CD4-positive, alpha-beta T cell treated with Interleukin-12 subunit alpha and Interleukin-12 subunit beta, for 1 hour (primary cell): Measurements from ENCODE around the gene TNS3.

Experiments used
- DNase-seq: peaks from one replicate; pipeline ENCODE4 v3.0.0-alpha.2; 2020

TNS3 gene

DNA sequence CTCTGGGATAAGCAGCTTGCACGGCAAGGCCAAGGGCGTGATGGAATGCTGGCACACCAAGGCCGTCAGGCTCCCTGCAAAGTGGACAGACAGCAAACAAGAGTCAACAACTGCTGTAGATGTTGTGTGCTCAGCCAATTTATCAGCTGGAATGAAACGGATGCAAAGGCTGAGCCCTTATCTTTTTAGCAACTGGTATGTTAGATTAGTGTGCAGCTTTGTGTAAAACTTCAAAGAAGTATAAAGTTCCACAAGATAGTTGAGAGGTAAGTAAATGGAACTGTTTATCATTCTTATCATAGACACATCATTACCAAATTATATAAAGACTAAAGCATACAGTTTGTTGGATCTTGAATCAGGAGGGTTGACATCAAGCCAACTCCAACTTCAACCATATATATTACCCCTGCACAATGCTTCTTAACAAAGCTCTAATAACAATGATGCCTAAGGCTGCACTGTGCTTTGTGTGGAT, 289.0 kb downstream of the TNS3 start:
- no peak for DNase-seq

DNA sequence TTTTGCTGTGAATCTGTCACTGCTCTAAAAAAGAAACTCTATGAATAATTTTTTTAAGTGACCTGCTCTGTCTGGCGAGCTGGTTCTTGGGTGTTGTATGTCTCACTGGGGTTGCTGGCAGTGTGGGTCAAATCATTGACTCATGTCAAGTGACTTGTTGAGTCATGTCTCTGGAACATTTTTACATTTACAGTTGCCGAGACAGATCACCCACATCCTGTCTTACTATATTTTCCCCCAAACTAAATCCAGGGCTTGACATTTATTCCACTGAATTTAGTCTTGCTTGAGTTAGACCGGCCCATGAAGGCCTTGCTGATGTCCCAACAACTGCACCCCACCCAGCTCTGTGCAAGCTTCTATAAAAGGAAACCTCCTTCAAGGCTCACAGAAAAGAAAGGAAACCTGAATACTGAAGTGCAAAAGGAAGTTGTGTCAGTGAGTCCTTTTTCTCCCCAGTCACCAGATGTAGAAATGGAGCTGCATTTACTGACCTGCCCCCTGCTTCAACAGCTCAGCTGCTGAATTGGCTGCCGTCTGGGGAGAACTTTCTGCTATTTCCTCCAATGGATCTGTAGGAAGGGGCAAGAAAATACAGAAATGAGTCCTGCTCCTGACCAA, 290.3 kb downstream of the TNS3 start:
- DNase-seq, result no peak

DNA sequence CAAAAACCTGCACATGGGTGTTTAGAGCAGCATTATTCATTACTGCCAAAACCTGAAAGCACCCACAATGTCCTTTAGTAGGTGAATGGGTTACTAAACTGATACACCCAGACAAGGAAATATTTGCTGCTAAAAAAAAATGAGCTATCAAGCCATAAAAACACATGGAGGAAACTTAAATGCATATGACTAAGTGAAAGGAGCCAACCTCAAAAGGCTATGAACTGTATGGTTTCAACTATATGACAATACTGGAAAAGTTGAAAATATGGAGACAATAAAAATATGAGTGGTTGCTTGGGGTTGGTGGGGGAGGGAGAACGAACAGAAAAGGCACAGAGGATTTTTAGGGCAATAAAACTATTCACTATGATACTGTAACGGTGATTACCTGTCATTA, 291.0 kb downstream of the TNS3 start:
- DNase-seq, result no peak

DNA sequence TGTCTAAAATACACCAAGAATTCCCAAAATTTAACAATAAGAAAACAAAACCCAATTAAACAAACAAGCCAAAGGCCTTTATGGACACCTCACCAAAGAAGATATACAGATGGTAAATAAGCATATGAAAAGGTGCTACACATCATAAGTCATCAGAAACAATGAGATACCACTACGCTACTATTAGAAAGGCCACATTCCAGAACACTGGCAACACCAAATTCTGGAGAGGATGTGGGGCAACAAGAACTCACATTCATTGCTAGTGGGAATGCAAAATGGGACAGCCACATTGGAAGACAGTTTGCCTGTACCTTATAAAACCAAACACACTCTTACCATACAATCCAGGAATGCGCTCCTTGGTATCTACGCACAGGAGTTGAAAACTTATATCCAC, 291.4 kb downstream of the TNS3 start:
- DNase-seq, result no peak

DNA sequence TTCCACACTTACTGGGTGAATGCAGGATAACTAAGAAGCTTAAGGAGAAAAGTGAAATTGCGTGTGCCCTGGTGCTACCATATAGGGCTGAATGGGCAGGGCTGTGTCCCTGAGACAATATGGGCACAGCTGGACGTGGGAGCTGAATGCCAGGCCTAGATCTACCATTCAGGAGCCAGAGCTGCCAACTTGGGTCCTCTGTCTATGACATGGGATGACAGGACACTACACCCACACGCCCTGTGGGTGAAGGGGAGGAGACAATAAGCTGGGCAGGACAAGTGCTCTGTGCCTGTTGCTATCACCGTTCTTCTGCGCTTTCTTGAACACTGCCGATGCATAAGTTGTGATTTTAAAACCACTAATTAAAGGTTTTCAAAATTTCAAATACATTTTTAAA, 293.9 kb downstream of the TNS3 start:
- DNase-seq, result no peak

DNA sequence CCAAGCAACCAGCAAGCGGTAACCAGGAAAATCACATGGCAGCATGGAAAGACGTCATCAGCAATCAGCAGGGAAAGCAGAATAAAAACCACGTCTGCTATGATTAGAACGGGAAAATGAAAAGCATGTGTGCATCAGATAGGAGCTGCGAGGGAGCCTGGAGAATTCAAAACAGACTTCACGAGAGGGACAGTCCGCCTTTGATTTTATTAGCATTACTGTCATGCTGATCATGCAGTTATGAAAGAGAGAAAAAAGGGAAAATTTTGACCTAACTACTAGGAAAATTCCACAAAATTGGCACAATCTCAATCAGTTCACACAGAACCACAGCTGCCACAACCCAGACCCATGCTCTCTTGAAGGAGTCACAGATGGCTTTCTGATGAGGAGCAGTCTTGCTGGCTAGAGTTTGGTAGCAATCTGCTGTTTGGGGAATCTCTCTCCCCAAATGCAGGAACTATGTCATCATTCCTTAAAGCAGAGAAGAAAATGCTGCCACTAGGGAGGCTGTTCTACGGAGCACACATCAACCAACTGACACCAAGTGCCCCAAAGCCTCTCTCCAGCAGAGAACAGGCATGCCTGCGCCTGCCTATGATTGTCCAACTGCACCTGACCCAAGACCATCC, 295.9 kb downstream of the TNS3 start:
- no peak for DNase-seq

DNA sequence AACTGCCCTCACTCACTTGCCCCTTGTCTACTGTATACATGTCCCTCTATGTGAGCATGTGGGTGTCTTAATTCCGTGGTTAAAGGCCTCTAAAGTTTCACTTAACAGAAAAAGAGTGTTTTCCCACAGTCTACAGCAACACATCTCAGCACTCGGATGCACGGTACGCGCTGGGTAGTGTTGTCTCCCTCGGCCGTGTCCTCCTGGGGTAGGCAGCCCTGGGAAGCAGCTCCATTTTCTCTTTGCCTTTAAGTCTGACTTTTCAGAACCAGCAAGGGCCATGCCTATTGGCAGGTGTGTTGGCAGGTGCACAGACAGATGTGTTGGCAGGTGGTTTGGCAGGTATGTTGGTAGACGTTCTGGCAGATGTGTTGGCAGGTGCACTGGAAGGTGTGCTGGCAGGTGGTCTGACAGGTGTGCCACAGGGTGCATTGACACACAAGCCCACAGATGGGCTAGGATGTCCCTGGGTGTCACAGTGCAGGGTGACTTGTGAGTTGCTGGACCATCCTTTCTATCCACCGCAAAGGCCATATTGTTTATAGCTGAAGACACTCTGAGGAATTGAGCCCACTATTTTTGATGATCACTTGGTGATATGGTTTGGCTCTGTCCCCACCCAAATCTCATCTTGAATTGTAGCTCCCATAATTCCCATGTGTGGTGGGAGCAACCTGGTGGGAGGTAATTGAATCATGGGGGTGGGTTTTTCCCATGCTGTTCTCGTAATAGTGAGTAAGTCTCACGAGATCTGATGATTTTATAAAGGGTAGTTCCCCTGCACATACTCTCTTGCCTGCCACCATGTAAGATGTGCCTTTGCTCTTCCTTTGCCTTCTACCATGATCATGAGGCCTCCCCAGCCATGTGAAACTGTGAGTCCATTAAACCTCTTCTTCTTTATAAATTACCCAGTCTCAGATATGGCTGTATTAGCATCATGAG, 296.9 kb downstream of the TNS3 start:
- DNase-seq, result no peak

DNA sequence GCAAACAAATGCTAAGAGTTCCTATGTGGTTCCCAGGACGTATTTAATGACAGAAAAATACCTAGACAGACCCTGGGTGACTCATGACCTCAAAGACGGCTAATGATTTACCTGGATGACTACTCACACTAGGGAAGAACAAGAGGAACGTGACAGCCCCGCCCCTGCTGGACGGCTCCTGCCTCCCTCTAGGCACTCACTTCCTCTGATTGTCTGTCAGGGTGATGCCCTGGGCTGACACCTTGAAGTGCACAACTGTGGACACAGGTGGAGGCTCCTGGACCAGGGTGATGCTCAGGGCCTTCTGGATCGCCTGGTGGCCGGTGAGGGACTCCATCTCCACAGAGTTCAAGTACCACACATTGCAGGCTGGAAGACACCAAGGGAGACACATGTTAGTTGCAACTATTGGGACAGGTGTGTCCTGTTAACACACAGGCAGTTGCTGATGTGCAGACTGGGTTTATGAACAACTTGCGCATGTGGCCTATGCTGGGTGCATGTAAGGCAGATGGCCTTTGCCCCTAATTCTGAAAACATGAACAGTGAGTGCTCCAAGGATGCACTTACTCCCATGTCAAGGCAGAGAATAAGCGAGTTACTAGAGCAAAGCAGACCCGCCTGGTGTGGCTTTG, 298.3 kb downstream of the TNS3 start:
- no peak for DNase-seq

DNA sequence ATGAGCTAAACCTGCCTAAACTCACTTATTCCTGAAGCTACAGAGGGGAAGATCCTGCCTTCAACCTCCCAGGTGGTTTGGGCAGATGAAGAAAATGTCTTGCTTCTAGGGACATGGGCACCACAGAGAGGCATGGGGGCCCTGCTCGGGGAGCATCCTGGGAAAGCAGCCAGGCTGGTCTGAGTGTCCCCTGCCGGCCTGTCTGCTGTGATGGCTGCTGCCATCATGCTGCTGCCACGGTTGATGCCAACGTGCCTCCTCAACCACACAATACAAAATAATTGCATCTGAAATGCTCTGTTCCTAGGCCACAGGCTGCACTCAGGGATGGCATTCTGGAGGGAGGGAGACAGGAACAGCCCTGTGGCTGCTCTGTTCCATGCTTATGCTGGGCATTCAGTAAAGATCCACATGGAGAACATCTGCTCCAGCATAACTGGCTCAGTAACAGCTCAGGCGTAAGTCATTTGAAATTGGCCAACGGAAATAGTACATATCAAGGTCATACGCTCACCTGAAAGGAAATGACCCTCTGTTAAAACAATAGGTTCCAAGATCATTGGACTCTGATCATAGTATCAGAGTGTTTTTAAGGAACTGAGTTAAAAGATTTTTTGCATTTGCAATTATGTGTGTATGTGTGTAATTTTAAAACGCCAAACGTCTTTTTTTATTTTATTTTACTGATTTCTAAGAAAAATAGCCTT, 299.0 kb downstream of the TNS3 start:
- no peak for DNase-seq

DNA sequence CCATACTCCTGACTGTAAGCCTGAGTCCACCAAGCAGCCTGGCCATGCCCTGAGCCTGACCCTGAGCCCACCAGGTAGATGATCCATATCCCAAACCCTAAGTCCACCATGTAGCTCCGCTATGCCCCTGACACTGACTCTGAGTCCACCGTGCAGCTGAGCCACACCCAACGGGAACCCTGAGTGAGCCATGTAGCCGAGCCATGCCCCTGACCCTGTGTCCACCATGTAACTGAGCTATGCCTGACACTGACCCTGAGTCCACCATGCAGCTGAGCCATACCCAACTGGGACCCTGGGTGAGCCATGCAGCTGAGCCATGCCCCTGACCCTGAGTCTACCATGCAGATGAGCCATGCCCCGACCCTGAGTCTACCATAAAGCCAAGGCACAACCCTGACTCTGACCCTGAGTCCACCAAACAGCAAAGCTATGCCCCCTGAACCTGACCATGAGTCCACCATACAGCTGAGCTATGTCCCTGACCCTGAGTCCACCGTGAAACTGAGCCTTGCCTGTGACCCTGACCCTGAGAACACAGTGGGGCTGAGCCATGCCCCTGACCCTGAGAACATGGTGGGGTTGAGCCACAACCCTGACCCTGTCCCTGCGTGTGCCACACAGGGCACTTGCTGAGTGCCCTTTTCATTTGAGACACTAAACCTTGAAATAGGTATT, 299.8 kb downstream of the TNS3 start:
- no peak for DNase-seq

DNA sequence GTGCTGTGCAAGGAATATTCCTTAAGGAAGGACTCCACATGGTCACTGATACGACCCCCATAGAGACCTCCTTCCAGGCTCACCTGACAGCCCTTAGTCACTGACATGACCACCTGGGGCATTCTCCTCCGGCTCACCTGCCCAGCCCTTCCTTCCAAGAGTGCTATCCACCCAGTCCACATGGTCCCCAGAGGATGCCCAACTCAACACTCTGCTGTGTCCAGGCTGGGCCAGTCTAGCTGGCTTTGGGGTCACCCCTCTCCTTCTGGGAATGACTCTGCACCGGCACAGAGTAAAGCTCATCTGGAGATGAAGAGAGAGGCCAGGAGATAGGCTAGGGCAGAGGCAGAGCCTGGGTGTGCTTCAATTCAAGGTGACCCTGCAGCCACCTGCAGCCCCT, 300.8 kb downstream of the TNS3 start:
- no peak for DNase-seq

DNA sequence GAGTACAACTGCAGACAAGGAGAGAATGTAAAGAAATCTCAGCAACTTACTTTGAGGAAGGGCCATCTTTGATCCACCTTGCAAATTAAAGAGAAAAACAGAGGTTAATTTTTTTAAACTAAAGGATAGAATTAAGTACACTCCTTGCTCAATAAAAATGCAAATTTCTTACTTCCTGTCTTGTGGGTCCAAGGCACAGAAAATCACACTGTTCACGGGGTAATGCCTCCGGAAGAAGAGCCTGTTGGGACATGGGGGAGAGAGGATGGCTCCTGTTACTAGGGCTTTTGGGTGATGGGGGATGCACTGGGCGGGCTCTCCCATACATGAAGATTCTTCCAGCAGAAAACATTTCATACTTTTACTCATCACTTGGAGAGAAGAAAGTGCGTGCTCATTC, 301.8 kb downstream of the TNS3 start:
- no peak for DNase-seq

DNA sequence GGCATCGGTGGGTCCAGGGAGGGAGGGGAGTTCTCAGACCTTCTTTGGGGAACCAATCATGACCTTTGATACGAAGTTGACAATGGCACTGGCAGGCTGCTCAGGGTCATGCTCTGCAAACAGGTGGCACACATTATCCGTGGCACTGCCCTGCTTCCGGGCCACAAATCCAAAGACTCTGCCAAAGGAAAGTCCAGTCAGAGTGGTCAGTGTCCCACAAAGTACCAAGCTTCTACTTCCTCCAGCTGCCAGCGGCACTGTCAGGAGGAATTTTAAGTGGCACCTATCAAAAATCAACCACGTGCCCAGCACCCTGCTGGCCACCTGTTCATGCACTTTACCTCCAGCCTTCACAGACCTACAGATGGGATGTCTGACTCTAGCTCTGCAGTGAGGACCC, 303.9 kb downstream of the TNS3 start:
- no peak for DNase-seq

DNA sequence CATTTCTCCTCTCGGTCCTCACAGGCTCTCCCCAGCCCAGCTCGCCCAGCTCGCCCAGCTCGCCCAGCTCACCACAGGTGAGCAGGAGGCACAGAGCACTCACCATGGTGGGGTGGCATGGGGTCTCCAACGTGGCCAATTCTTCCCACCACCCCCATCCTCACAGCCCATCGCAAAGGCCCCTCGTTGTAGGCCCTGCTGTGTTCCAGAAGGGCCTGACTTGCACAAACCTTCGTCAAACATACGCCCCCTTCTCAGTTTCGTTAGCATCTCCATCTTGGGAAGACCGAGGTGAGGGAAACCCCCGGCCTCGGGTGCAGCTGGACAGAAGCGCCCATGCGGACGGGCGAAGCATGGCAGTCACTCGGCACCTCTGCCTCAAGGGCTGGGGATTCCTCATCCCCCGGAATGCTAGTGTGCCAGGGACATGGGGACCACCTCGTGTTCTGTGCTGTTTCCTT, 304.6 kb downstream of the TNS3 start:
- no peak for DNase-seq

DNA sequence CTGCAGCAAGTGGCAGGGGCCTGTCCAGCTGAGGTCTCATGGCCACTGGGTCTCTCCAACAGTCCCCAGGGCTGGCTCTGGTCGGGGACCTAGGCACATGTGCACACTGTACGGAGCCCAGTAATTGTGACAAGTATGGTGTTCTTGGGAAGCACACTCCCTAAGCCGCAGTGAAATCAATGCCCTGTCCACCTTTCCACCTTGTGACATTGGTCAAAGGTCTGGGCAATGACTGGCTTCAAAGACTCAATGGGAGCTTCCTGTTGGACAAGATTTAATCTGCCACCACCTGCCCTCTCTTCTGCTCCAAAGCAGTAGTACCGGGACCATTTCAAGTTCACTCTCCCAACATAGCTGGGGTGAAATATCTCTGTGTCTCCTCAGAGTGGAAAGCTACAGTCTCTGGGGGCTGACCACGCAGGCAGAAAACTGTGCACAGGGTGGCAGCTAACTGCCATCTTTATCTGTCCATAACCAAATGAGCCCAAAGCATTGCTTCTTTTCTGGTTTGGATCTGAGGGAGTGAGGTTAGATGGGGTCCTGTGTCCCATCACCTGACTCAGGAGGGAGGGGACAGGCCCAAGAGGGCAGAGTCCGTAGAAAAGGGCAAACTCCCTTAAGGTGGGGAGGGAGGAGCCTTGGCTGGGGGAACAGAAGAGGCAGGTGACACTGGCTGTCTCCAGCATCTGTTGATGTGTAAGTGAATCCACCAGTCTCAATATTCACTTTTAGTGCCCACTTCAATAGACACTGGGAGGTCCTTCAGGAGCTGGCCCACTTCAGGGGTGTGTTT, 307.7 kb downstream of the TNS3 start:
- no peak for DNase-seq

DNA sequence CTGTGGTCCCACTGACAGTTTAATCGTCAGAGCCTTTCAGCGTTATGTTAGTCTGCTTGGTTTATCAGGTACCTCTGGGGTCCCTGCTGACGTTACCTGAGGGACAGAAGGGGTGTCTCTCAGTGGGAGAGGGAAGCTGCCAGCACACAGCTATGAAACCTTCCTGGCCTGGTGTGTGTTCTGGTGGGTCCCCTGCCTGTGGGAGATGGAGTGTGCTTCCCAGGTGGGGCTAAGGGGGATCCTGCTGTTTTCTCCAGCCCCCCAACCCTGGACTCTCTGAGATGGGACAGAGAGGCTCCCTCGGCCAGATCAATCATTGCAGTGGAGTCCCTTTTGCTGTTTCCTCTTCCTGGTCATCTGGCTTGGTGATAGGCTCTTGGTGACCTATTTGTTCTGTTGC, 308.8 kb downstream of the TNS3 start:
- DNase-seq, result no peak

DNA sequence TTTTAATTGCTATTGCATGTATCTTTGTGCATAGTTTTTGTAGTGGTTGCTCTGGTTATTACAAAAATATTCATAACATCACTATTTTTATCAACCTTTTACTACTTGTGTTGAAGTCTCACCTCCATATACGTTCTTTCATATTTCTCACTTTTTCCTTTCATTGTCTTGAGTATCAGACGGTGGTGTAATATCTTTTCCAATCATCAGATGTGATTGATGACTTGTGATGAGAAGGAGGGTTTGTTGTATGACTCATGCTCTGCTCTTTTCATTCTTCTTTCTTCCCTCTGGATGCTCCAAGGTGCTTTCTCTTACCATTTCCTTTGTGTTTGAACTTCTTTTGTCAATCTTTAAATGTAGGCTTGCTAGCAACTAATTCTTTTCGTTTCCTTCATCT, 310.2 kb downstream of the TNS3 start:
- DNase-seq, result no peak

DNA sequence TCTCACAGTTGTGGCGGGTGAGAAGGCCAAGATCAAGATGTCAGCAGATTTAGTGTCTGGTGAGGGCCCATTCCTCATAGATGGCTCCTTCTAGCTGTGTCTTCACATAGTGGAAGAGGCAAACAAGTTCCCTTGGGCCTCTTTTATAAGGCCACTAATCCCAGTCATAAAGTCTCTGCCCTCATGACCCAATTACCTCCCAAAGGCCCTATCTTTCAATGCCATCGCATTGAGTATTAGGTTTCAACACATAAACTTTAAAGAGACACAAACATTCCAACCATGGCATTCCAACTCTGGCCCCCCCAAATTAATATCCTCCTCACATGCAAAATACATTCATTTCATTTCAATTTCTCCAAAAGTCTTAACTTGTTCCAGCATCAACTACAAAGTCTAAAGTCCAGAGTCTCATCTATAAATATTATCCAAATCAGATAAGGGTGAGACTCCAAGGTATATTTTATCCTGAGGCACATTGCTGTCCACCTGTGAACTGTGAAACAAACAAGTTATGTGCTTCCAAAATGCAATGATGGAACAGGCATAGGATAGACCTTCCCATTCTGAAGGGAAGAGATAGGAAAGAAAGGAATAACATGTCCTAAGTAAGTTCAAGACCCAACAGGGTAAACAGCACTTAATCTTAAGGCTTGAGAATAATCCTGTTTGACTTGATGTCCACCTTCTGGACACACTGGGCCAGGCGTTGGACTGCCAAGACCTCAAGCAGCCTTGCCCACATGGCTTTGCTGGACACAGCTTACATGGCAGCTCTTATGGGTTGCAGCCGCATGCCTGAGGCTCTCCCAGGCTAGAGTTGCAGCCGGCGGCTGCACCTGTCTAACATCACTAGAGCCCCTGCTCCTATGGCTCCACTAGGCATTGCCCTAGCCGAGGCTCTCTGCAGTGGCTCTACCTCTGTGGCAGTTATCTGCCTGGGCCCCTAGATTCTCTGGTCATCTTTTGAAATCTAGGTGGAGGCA, 312.8 kb downstream of the TNS3 start:
- DNase-seq, result no peak

DNA sequence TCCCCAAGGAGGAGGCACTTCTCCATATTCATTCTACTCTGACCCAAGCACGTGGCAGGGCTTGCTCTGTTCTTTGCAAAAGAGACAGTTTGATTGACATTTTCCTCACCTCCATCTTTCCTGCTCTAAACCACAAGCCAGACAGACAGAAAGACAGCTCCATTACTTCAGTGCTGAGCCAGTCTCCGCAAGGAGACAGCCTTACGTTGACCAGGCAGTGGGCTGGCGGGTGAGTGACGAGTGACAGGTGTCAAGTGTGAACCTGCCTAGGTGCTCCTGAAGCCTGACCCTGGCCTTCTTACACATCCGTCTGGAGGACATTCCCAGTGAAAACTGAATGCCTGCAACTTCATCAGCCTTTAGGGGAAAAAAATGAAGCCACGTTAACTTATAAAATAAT, 314.6 kb downstream of the TNS3 start:
- DNase-seq, result no peak

DNA sequence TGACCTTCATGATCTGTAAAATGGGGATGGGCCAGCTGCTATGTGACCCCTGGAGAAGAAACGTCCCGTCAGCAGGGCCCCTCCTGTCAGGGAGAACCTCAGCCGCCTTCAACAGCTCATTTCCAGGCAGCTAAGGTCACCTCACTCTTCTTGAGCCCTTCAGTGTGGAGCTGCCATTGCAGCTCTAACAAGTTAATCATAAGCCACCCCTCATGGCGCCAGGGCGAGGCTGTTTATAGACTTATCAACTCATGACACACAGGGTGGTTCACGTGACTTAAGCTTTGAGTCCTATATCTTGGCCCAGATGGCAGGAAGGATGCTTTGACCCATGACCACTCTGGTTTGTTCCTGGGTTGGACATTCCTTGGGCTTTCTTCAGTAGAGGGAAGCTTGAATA, 315.1 kb downstream of the TNS3 start:
- DNase-seq, result no peak
